Duodenal mucosa (tissue), 2 donors: ENCODE data around the gene CMIP.
A peak's percentile ranks its signal among the peaks of the same experiment; 100 is the strongest.
"Not testable (repeated sequence)": the region's sequence is repeated elsewhere in the genome, so short reads cannot be mapped to it uniquely, and the experiment has no call there.

Experiments
- H3K27ac ChIP-seq: one replicate; pipeline ENCODE4 v1.7.0; 2013; ENCODE audit warnings: low read depth, low read length
- H3K27me3 ChIP-seq, 2 donors: one replicate each; pipeline ENCODE4 v1.7.0; 2013; ENCODE audit warnings: low read length in 2 of 2, control low read depth in 1 of 2; ENCODE audit not compliant: insufficient read depth in 2 of 2, control insufficient read depth in 1 of 2
- H3K36me3 ChIP-seq, 2 donors: one replicate each; pipeline ENCODE4 v1.7.0; 2013; ENCODE audit warnings: low read length in 2 of 2, control low read depth in 1 of 2; ENCODE audit not compliant: insufficient read depth in 2 of 2, control insufficient read depth in 1 of 2
- H3K4me1 ChIP-seq, 2 donors: one replicate each; pipeline ENCODE4 v1.7.0; 2013; ENCODE audit warnings: low read length in 2 of 2, control low read depth in 1 of 2; ENCODE audit not compliant: insufficient read depth in 2 of 2, control insufficient read depth in 1 of 2
- H3K4me3 ChIP-seq, 2 donors: one replicate each; pipeline ENCODE4 v1.7.0; 2013; ENCODE audit warnings: low read length in 2 of 2, low read depth in 1 of 2
- H3K9ac ChIP-seq, 2 donors: one replicate each; pipeline ENCODE4 v1.7.0; 2013; ENCODE audit warnings: low read length in 2 of 2, low read depth in 1 of 2
- H3K9me3 ChIP-seq, 2 donors: one replicate each; pipeline ENCODE4 v1.7.0; 2013; ENCODE audit warnings: low read length in 2 of 2, control low read depth in 1 of 2; ENCODE audit not compliant: control insufficient read depth in 1 of 2

The CMIP gene

DNA sequence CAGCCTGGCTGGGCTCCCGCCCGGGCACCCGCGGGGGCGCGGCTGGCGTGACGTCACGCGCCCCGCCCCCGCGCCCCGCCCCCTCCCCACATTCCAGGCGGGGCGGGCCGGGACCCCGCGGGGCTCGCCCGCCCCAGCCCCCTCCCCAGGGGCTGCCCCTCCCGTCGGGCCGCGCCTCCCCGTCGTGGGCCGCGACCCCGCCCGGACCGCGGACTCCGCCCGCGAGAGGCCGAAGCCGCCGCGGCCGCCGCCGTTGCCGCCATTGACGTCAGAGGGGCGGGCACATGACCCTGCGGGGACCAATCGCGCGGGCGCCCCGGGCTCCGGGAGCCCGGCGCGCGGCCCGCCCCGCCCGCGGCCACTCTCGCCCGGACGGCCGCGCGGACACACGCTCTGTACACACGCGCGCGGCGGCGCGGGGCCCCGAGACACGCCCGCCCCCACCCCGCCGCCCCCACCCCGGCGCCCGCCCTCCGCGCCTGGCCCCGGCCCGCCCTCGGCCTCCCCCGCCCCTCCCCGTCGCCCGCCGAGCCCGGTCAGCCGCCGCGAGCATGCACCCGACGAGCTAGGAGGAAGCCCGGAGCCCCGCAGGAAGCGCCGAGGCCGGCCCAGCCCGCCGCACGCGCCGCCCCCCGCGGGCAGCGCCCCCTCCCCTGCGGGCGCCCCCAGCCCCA is at the start of gene CMIP:
Gene CMIP, plus strand, starts transcription at position 361 of the 674 bp plus-strand sequence.
- H3K4me3 ChIP-seq = peak within 1 kb of the TSS; percentile 88 to 90
- H3K36me3 ChIP-seq = no peaks in the 10 kb centered on the region
- H3K4me1 ChIP-seq = peaks cover 33 to 37% of the 10 kb centered on the region in 2 donors
- peak within 1 kb of the TSS; percentile 92 to 98 for H3K9ac ChIP-seq
- peak within 1 kb of the TSS; percentile 87 for H3K27ac ChIP-seq
- no peaks in the 10 kb centered on the region for H3K27me3 ChIP-seq
- no peaks in the 10 kb centered on the region for H3K9me3 ChIP-seq

DNA sequence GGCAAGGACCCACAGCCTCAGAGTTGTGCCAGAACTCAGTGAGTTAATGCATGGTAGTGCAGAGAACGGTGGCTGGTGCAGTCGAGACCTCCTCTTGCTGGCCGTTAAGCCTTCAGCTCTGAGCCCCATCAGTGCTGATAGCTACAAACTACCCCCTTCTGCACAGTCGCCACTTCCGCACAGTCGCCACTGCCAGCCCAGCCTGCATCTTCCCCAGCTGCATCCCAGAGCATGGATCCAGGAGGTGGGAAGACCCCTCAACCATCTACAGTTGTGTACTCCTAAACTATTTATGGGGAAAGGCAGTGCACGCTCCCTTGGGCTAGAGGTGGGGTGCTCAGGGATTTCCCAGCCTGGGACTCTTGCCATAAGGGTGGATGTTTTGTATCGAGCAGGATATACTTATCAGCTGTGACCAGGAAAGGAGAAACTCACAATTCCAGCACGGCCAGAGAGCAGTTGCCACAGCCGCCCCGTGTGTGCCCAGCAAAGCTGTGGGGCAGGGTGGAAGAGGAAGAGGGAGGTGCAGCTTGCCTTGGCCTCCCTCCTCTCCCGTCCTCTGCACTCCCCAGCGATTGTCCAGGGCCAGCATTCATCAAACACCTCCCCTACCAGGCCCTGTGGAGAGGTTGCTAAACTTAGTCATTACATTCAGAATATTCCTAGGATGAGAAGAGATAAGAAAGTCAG is 49.5 kb upstream of the CMIP start:
- no peak overlapping the region for H3K9ac ChIP-seq
- H3K9me3 ChIP-seq = no peaks in the 10 kb centered on the region
- H3K4me3 ChIP-seq = no peak overlapping the region
- H3K4me1 ChIP-seq = no peaks in the 10 kb centered on the region
- no peaks in the 10 kb centered on the region for H3K27me3 ChIP-seq
- H3K27ac ChIP-seq = no peak overlapping the region
- peaks cover 2 to 10% of the 10 kb centered on the region in 2 donors for H3K36me3 ChIP-seq

- Histone ChIP-seq H3K4me1 (peaks cover 0 to 8% of the 10 kb centered on the region in 2 donors), H3K36me3 (no peaks in the 10 kb centered on the region), H3K27ac (no peak overlapping the region), H3K27me3 (no peaks in the 10 kb centered on the region), H3K4me3 (no peak overlapping the region), H3K9ac (no peak overlapping the region), H3K9me3 (no peaks in the 10 kb centered on the region)
These were observed 47.3 kb upstream of the CMIP start for GRCh38 chr16:81397058-81397878.

GRCh38 chr16:81397879-81398520 is 46.6 kb upstream of the CMIP start:
- no peak overlapping the region for H3K27ac ChIP-seq
- H3K36me3 ChIP-seq = no peaks in the 10 kb centered on the region
- no peak overlapping the region for H3K4me3 ChIP-seq
- H3K9me3 ChIP-seq = no peaks in the 10 kb centered on the region
- H3K4me1 ChIP-seq = peaks cover 0 to 8% of the 10 kb centered on the region in 2 donors
- no peaks in the 10 kb centered on the region for H3K27me3 ChIP-seq
- no peak overlapping the region for H3K9ac ChIP-seq

DNA sequence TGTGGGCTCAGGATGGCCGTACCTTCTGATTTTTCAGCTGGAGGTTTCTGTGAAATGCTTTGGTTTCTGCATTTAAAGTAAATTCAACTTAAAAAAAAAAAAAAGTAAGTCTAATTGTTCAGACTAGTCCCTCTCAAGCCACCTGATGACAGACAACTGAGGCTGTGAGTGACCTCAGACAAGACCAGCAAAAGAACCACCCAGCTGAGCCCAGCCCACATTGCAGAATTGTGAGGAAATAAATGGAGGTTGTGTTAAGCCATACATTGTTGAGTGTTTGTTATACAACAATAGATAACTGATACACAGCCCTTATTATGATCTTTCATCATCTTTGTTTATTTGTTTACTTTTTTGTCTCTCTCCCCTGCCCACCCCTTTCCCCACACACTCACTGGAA is 44.7 kb upstream of the CMIP start:
- no peak overlapping the region for H3K9ac ChIP-seq
- no peak overlapping the region for H3K27ac ChIP-seq
- no peak overlapping the region for H3K4me3 ChIP-seq
- peaks cover 0 to 17% of the 10 kb centered on the region in 2 donors for H3K4me1 ChIP-seq
- no peaks in the 10 kb centered on the region for H3K9me3 ChIP-seq
- H3K36me3 ChIP-seq = no peaks in the 10 kb centered on the region
- no peaks in the 10 kb centered on the region for H3K27me3 ChIP-seq

DNA sequence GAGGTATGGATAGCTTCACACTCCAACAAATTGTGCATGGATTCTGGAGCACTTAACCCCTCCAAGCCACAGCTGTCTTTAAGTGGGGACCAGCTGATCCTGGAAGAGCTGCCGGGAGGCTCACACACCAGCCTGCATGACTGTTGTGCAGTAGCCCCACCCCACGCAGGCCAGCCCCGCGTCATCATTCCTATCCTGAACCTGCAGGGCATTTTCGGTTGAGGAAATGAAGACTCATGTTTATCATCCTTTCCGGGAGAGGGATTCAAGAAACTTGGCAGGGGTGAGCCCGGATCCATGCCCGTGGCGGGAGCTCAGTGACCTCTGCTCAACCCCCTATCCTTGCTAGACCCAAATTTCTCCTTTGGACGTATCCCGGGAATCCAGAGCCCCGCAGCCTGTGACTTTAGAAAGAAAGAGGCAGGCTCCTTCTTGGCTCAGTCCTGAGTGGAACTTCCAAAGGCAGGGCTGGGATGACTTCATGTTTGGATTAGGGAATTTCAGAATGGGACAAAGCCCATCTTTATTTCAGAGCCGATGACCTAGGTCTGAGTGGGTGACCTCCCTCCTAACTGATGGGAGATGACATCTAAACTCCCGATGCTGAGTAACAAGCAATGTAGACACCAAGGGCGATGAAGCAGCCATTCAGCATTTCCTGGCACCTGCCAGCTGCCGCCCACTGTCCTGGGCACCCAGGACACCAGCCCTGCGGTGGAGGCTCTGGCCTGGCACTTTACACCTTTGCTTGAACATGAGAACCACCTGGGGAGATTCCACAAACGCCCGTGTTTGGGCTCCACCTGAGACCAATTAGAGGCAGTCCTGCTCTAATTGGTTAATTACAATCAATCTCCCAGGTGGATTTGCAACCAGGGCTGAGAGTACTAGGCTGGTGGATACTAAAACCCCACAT is 43.3 kb upstream of the CMIP start:
- H3K9me3 ChIP-seq = no peaks in the 10 kb centered on the region
- no peak overlapping the region for H3K27ac ChIP-seq
- peaks cover 0 to 17% of the 10 kb centered on the region in 2 donors for H3K4me1 ChIP-seq
- no peaks in the 10 kb centered on the region for H3K27me3 ChIP-seq
- H3K4me3 ChIP-seq = no peak overlapping the region
- no peak overlapping the region for H3K9ac ChIP-seq
- H3K36me3 ChIP-seq = no peaks in the 10 kb centered on the region

GRCh38 chr16:81403208-81403600 is 41.4 kb upstream of the CMIP start:
- Histone ChIP-seq H3K4me1 (peaks cover 0 to 17% of the 10 kb centered on the region in 2 donors), H3K9me3 (no peaks in the 10 kb centered on the region), H3K36me3 (no peaks in the 10 kb centered on the region), H3K9ac (peak overlapping the region in 1 of 2 donors; percentile 70), H3K4me3 (no peak overlapping the region), H3K27ac (no peak overlapping the region), H3K27me3 (no peaks in the 10 kb centered on the region)

DNA sequence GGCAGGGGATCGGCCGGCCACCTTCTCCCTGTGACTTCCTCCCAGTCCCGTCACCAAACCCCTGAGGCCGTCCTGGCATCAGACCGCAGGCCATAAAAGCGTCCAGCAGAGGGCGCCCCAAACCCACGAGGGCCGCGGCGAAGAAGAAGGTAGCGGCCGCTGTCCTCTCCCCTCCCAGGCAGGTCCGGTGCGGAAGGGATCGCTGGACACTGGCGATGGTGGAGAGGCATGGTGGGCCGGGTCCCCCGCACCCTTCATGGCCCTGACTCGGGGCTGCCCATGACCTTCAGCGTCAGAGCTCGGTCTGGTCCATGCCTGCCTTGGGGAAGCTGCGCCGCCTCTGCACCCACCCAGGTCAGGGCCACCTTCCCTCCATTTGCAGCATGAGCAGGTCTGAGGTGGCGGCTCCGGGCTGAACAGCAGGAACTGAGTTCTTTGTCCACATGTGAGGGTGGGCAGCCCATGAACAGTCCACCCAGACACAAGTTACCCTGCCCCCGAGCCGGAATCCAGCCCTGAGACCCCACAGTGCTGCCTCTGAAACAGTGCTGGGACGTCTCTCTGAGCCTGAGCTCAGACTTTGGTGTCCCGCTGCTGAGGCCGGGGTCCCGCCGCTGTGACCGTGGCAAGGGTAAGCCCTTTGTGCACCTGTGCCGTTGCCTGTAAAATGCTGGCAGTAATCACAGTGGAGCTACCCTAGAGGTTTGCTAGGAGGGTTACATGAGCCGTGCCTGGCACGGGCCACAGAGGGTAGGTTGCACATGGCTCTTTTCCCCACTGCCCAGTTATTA is 40.8 kb upstream of the CMIP start:
- no peaks in the 10 kb centered on the region for H3K27me3 ChIP-seq
- no peaks in the 10 kb centered on the region for H3K9me3 ChIP-seq
- peak overlapping the region; percentile 21 to 70 for H3K9ac ChIP-seq
- H3K36me3 ChIP-seq = no peaks in the 10 kb centered on the region
- H3K4me3 ChIP-seq = peak overlapping the region; percentile 38 to 68
- no peak overlapping the region for H3K27ac ChIP-seq
- peaks cover 0 to 17% of the 10 kb centered on the region in 2 donors for H3K4me1 ChIP-seq

DNA sequence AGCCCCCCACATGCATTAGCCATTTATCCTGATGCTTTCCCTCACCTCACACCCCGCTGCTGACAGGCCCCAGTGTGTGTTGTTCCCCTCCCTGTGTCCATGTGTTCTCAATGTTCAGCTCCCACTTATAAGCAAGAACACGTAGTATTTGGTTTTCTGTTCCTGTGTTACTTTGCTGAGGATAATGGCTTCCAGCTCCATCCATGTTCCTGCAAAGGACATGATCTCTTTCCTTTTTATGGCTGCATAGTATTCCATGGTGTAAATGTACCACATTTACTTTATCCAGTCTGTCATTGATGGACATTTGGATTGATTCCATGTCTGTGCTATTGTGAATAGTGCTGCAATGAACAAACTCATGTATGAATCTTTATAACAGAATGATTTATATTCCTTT is 39.6 kb upstream of the CMIP start:
- not testable (repeated sequence) for H3K9ac ChIP-seq, H3K36me3 ChIP-seq, H3K27ac ChIP-seq, H3K4me3 ChIP-seq, H3K9me3 ChIP-seq, H3K27me3 ChIP-seq
- H3K4me1 ChIP-seq = peaks cover 0 to 17% of the 10 kb centered on the region in 2 donors
